Keratinocyte (primary cell): ENCODE data around the gene DOK5.

Experiments used
- CTCF ChIP-seq, 3 experiments: IDR thresholded peaks in 1 of 3; conservative IDR thresholded peaks in 1 of 3; optimal IDR thresholded peaks in 1 of 3; 2 replicates in 2 of 3; 3 replicates in 1 of 3; pipeline versions ENCODE3 to v1.5.1; 2011; ENCODE audit warnings: low read length in 3 of 3, mild to moderate bottlenecking in 3 of 3, moderate library complexity in 2 of 3, control low read depth in 1 of 3, inconsistent platforms in 1 of 3; ENCODE audit not compliant: insufficient read depth in 2 of 3; ENCODE audit errors: extremely low read depth in 1 of 3
- EZH2 ChIP-seq: IDR thresholded peaks from one replicate; pipeline ENCODE4 v1.6.1; 2012; ENCODE audit warnings: inconsistent platforms, mild to moderate bottlenecking, low read length, moderate library complexity

- TF ChIP-seq CTCF (optimal IDR thresholded peaks at IDR 0.05 in 1 of 3, IDR thresholded peaks at IDR 0.05 in 1 of 3, conservative IDR thresholded peaks at IDR 0.05 in 1 of 3; ENCODE audit: extremely low read depth in 1 of 3, insufficient read depth in 2 of 3, low read length in 3 of 3) (no peak), EZH2 (no peak)
Observed at GRCh38 chr20:54630582-54630981, 155.2 kb downstream of the DOK5 start.
